ENCODE data around the gene GJB3.

GJB3 gene

DNA sequence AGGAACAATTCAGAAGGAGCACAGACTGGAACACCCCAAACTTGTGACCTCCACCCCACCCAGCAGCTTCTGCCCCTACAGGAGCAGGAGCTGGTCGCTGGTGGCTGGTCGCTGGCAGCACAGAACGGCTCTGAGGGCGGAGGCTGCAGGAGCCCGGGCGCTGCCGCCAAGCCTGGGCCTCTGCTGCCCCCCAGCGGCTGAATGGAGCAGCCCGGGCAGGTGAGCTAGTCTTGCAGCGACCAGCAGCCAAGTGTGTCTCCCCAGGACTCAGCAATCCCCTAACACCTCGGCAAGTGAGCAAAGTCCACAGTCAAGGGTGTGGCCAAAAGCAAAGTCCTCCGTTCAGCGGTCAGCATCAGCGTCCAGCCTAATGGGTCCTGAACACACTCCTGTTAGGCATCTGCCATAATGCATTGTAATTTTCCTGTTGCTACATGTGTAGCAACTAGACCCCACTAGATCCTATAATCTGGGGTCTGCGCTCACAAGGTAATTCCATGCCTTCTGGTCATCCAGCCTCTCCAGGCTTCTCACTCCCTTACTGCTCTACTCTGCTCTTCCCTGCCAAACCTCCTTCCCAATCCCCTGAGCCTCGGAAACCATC is 38.2 kb upstream of the GJB3 start:
- whole genome bisulfite sequencing (ENCODE audit: insufficient coverage): 13% methylated on average over 16 of the region's 16 CpGs
- Histone ChIP-seq H3K27me3 (replicated peaks in 2 of 5; ENCODE audit: control insufficient read depth in 4 of 5, insufficient read depth in 5 of 5, low read length in 4 of 5) (peaks cover 0 to 6% (median 0%) of the 10 kb centered on the region in 5 experiments), H3K27ac (ENCODE audit: insufficient read depth in 1 of 2, low read depth in 1 of 2, low read length in 2 of 2, poor library complexity in 1 of 2, severe bottlenecking in 2 of 2) (no peak overlapping the region), H3K36me3 (ENCODE audit: control insufficient read depth in 4 of 4, insufficient read depth in 4 of 4, low read length in 3 of 4) (no peaks in the 10 kb centered on the region), H3K4me1 (ENCODE audit: control extremely low read depth in 1 of 4, control insufficient read depth in 4 of 4, insufficient read depth in 4 of 4, low read length in 3 of 4) (no peaks in the 10 kb centered on the region), H3K4me3 (ENCODE audit: control insufficient read depth in 1 of 7, extremely low read depth in 1 of 7, insufficient read depth in 4 of 7, low read depth in 2 of 7, low read length in 6 of 7) (no peak overlapping the region), H3K9me3 (ENCODE audit: control extremely low read depth in 1 of 5, control insufficient read depth in 4 of 5, insufficient read depth in 2 of 5, low read depth in 1 of 5, low read length in 4 of 5) (no peaks in the 10 kb centered on the region)
- DNase-seq: peak; percentile 60 to 77 (median 70)
- ChIA-PET POLR2A (interaction anchor here (1.2 kb wide), 1 partner anchor 1108 kb away, joined by 3 read pairs; no protein-coding TSS in a partner anchor), CTCF (interaction anchor here (0.8 to 4.8 kb wide), 18 partner anchors 10 to 1110 kb away, joined by 3 to 29 read pairs (median 4); no protein-coding TSS in a partner anchor)

DNA sequence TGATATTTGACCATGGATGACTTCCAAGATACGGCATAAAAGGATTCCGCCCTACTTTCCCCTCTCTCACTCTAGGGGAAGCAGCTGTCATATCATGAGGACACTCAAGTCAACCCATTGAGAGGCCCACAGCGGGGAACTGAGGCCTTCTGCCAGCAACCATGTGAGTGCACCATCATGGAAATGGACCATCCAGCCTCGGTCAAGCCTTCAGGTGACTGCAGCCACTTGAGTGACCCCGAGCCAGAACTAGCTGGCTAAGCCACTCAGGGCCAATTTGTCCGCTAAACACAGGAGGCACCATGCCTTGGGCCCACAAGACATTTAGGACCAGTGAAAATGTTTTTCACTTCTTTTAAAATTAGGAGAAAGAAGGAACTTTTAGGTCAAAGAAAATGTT is 37.2 kb upstream of the GJB3 start:
- ChIA-PET CTCF (interaction anchor here (0.8 to 4.8 kb wide), 12 partner anchors 9 to 1111 kb away, joined by 3 to 29 read pairs (median 6); no protein-coding TSS in a partner anchor), POLR2A (interaction anchor here (0.5 kb wide), 1 partner anchor 163 kb away, joined by 3 read pairs; no protein-coding TSS in a partner anchor)
- no peak overlapping the region for H3K27ac ChIP-seq (ENCODE audit: insufficient read depth in 1 of 2, low read depth in 1 of 2, low read length in 2 of 2, poor library complexity in 1 of 2, severe bottlenecking in 2 of 2)
- peaks cover 0 to 9% (median 0%) of the 10 kb centered on the region in 5 experiments for H3K27me3 ChIP-seq (replicated peaks in 2 of 5; ENCODE audit: control insufficient read depth in 4 of 5, insufficient read depth in 5 of 5, low read length in 4 of 5)
- H3K36me3 ChIP-seq (ENCODE audit: control insufficient read depth in 4 of 4, insufficient read depth in 4 of 4, low read length in 3 of 4): no peaks in the 10 kb centered on the region
- 90% methylated on average over 6 of the region's 6 CpGs for WGBS (ENCODE audit: insufficient coverage)
- DNase-seq: no peak
- no peaks in the 10 kb centered on the region for H3K4me1 ChIP-seq (ENCODE audit: control extremely low read depth in 1 of 4, control insufficient read depth in 4 of 4, insufficient read depth in 4 of 4, low read length in 3 of 4)
- H3K9me3 ChIP-seq (ENCODE audit: control extremely low read depth in 1 of 5, control insufficient read depth in 4 of 5, insufficient read depth in 2 of 5, low read depth in 1 of 5, low read length in 4 of 5): no peaks in the 10 kb centered on the region
- H3K4me3 ChIP-seq (ENCODE audit: control insufficient read depth in 1 of 7, extremely low read depth in 1 of 7, insufficient read depth in 4 of 7, low read depth in 2 of 7, low read length in 6 of 7): no peak overlapping the region

GRCh38 chr1:34744851-34745250 is 36.2 kb upstream of the GJB3 start:
- H3K27ac ChIP-seq (ENCODE audit: insufficient read depth in 1 of 2, low read depth in 1 of 2, low read length in 2 of 2, poor library complexity in 1 of 2, severe bottlenecking in 2 of 2): no peak overlapping the region
- WGBS (ENCODE audit: insufficient coverage): 100% methylated on average over 1 of the region's 3 CpGs
- no peaks in the 10 kb centered on the region for H3K36me3 ChIP-seq (ENCODE audit: control insufficient read depth in 4 of 4, insufficient read depth in 4 of 4, low read length in 3 of 4)
- DNase-seq: no peak
- H3K27me3 ChIP-seq (replicated peaks in 2 of 5; ENCODE audit: control insufficient read depth in 4 of 5, insufficient read depth in 5 of 5, low read length in 4 of 5): peaks cover 0 to 9% (median 0%) of the 10 kb centered on the region in 5 experiments
- ChIA-PET POLR2A (no interaction called here), CTCF (interaction anchor here (0.9 to 4.8 kb wide), 3 partner anchors 8 to 286 kb away, joined by 3 to 29 read pairs (median 16); no protein-coding TSS in a partner anchor)
- no peak overlapping the region for H3K4me3 ChIP-seq (ENCODE audit: control insufficient read depth in 1 of 7, extremely low read depth in 1 of 7, insufficient read depth in 4 of 7, low read depth in 2 of 7, low read length in 6 of 7)
- H3K4me1 ChIP-seq (ENCODE audit: control extremely low read depth in 1 of 4, control insufficient read depth in 4 of 4, insufficient read depth in 4 of 4, low read length in 3 of 4): no peaks in the 10 kb centered on the region
- no peaks in the 10 kb centered on the region for H3K9me3 ChIP-seq (ENCODE audit: control extremely low read depth in 1 of 5, control insufficient read depth in 4 of 5, insufficient read depth in 2 of 5, low read depth in 1 of 5, low read length in 4 of 5)

- Histone ChIP-seq H3K4me3 (ENCODE audit: control insufficient read depth in 1 of 7, extremely low read depth in 1 of 7, insufficient read depth in 4 of 7, low read depth in 2 of 7, low read length in 6 of 7) (no peak overlapping the region), H3K4me1 (ENCODE audit: control extremely low read depth in 1 of 4, control insufficient read depth in 4 of 4, insufficient read depth in 4 of 4, low read length in 3 of 4) (no peaks in the 10 kb centered on the region), H3K36me3 (ENCODE audit: control insufficient read depth in 4 of 4, insufficient read depth in 4 of 4, low read length in 3 of 4) (no peaks in the 10 kb centered on the region), H3K27ac (ENCODE audit: insufficient read depth in 1 of 2, low read depth in 1 of 2, low read length in 2 of 2, poor library complexity in 1 of 2, severe bottlenecking in 2 of 2) (no peak overlapping the region), H3K9me3 (ENCODE audit: control extremely low read depth in 1 of 5, control insufficient read depth in 4 of 5, insufficient read depth in 2 of 5, low read depth in 1 of 5, low read length in 4 of 5) (no peaks in the 10 kb centered on the region), H3K27me3 (replicated peaks in 2 of 5; ENCODE audit: control insufficient read depth in 4 of 5, insufficient read depth in 5 of 5, low read length in 4 of 5) (peaks cover 0 to 6% (median 0%) of the 10 kb centered on the region in 5 experiments)
- ChIA-PET CTCF (interaction anchor here (1.3 to 1.4 kb wide), 3 partner anchors 9 to 288 kb away, joined by 3 to 5 read pairs (median 4); no protein-coding TSS in a partner anchor), POLR2A (interaction anchor here (0.6 kb wide), 1 partner anchor 1274 kb away, joined by 3 read pairs; no protein-coding TSS in a partner anchor)
- WGBS (ENCODE audit: insufficient coverage): 86% methylated on average over 5 of the region's 5 CpGs
- no peak for DNase-seq
These were observed 35.3 kb upstream of the GJB3 start for GRCh38 chr1:34745666-34746065.

- no peaks in the 10 kb centered on the region for H3K4me1 ChIP-seq (ENCODE audit: control extremely low read depth in 1 of 4, control insufficient read depth in 4 of 4, insufficient read depth in 4 of 4, low read length in 3 of 4)
- H3K36me3 ChIP-seq (ENCODE audit: control insufficient read depth in 4 of 4, insufficient read depth in 4 of 4, low read length in 3 of 4): no peaks in the 10 kb centered on the region
- DNase-seq: no peak
- POLR2A ChIA-PET: interaction anchor here (0.6 kb wide), 1 partner anchor 1274 kb away, joined by 3 read pairs; no protein-coding TSS in a partner anchor
- CTCF ChIA-PET: interaction anchor here (1.0 to 1.4 kb wide), 4 partner anchors 9 to 288 kb away, joined by 3 to 5 read pairs (median 4); no protein-coding TSS in a partner anchor
- no peak overlapping the region for H3K27ac ChIP-seq (ENCODE audit: insufficient read depth in 1 of 2, low read depth in 1 of 2, low read length in 2 of 2, poor library complexity in 1 of 2, severe bottlenecking in 2 of 2)
- peaks cover 0 to 8% (median 0%) of the 10 kb centered on the region in 5 experiments for H3K27me3 ChIP-seq (replicated peaks in 2 of 5; ENCODE audit: control insufficient read depth in 4 of 5, insufficient read depth in 5 of 5, low read length in 4 of 5)
- H3K9me3 ChIP-seq (ENCODE audit: control extremely low read depth in 1 of 5, control insufficient read depth in 4 of 5, insufficient read depth in 2 of 5, low read depth in 1 of 5, low read length in 4 of 5): no peaks in the 10 kb centered on the region
- no peak overlapping the region for H3K4me3 ChIP-seq (ENCODE audit: control insufficient read depth in 1 of 7, extremely low read depth in 1 of 7, insufficient read depth in 4 of 7, low read depth in 2 of 7, low read length in 6 of 7)
- WGBS (ENCODE audit: insufficient coverage): 98% methylated on average over 4 of the region's 4 CpGs
These were observed 34.9 kb upstream of the GJB3 start for GRCh38 chr1:34746101-34746500.

- Histone ChIP-seq H3K27me3 (replicated peaks in 2 of 5; ENCODE audit: control insufficient read depth in 4 of 5, insufficient read depth in 5 of 5, low read length in 4 of 5) (peaks cover 0 to 5% (median 0%) of the 10 kb centered on the region in 5 experiments), H3K9me3 (ENCODE audit: control extremely low read depth in 1 of 5, control insufficient read depth in 4 of 5, insufficient read depth in 2 of 5, low read depth in 1 of 5, low read length in 4 of 5) (no peaks in the 10 kb centered on the region), H3K36me3 (ENCODE audit: control insufficient read depth in 4 of 4, insufficient read depth in 4 of 4, low read length in 3 of 4) (no peaks in the 10 kb centered on the region), H3K4me1 (ENCODE audit: control extremely low read depth in 1 of 4, control insufficient read depth in 4 of 4, insufficient read depth in 4 of 4, low read length in 3 of 4) (no peaks in the 10 kb centered on the region), H3K27ac (ENCODE audit: insufficient read depth in 1 of 2, low read depth in 1 of 2, low read length in 2 of 2, poor library complexity in 1 of 2, severe bottlenecking in 2 of 2) (no peak overlapping the region), H3K4me3 (ENCODE audit: control insufficient read depth in 1 of 7, extremely low read depth in 1 of 7, insufficient read depth in 4 of 7, low read depth in 2 of 7, low read length in 6 of 7) (no peak overlapping the region)
- POLR2A ChIA-PET: no interaction called here
- no peak for DNase-seq
- CTCF ChIA-PET: interaction anchor here (0.6 to 1.4 kb wide), 5 partner anchors 10 to 1109 kb away, joined by 3 to 5 read pairs (median 4); no protein-coding TSS in a partner anchor
- WGBS (ENCODE audit: insufficient coverage): 91% methylated on average over 7 of the region's 18 CpGs
These were observed 34.0 kb upstream of the GJB3 start for GRCh38 chr1:34746785-34747637.
